GM21381 (cell line): ENCODE measurements around the gene ARHGAP26.

Experiments
- ATAC-seq: cut with Tn5 transposase; IDR thresholded peaks from one replicate; pipeline ENCODE4 v1.9.1; 2021; ENCODE audit warnings: mild to moderate bottlenecking, moderate library complexity; ENCODE audit not compliant: unreplicated experiment

Gene ARHGAP26

GRCh38 chr5:143056339-143056704 lies 286.1 kb downstream of the ARHGAP26 start:
- no peak for ATAC-seq

- no peak for ATAC-seq
Measured at GRCh38 chr5:143056792-143057579, 286.8 kb downstream of the ARHGAP26 start.

GRCh38 chr5:143057580-143057999 lies 287.4 kb downstream of the ARHGAP26 start:
- ATAC-seq: peak; percentile 47

- no peak for ATAC-seq
Measured at GRCh38 chr5:143059355-143059754, 289.2 kb downstream of the ARHGAP26 start.

GRCh38 chr5:143059976-143060765 lies 290.0 kb downstream of the ARHGAP26 start:
- ATAC-seq: no peak

GRCh38 chr5:143061161-143061945 lies 291.2 kb downstream of the ARHGAP26 start:
- ATAC-seq: no peak

GRCh38 chr5:143062379-143062778 lies 292.2 kb downstream of the ARHGAP26 start:
- ATAC-seq: no peak

GRCh38 chr5:143063175-143063970 lies 293.2 kb downstream of the ARHGAP26 start:
- ATAC-seq: no peak

GRCh38 chr5:143064218-143064641 lies 294.1 kb downstream of the ARHGAP26 start:
- ATAC-seq: no peak

- ATAC-seq: no peak
Measured at GRCh38 chr5:143064676-143065075, 294.5 kb downstream of the ARHGAP26 start.

GRCh38 chr5:143065185-143065965 lies 295.2 kb downstream of the ARHGAP26 start:
- ATAC-seq: no peak

- ATAC-seq: no peak
Measured at GRCh38 chr5:143065996-143066522, 295.9 kb downstream of the ARHGAP26 start.

- ATAC-seq: peak; percentile 62
Measured at GRCh38 chr5:143066556-143067281, 296.5 kb downstream of the ARHGAP26 start.

GRCh38 chr5:143068712-143069111 lies 298.5 kb downstream of the ARHGAP26 start:
- no peak for ATAC-seq

- ATAC-seq: no peak
Measured at GRCh38 chr5:143071927-143072326, 301.8 kb downstream of the ARHGAP26 start.

GRCh38 chr5:143072734-143073133 lies 302.6 kb downstream of the ARHGAP26 start:
- no peak for ATAC-seq

- ATAC-seq: no peak
Measured at GRCh38 chr5:143073766-143074165, 303.6 kb downstream of the ARHGAP26 start.

- ATAC-seq: no peak
Measured at GRCh38 chr5:143074414-143074996, 304.3 kb downstream of the ARHGAP26 start.
